RWPE2 (cell line): Measurements from ENCODE around the gene LPCAT2.
"Not testable (repeated sequence)": the region's sequence is repeated elsewhere in the genome, so short reads cannot be mapped to it uniquely, and the experiment has no call there.

Experiments
- ATAC-seq: fragments of 200-7000 bp; cut with Tn5 transposase; 3 replicates; pipeline ENCODE4 v1.9.1; 2021; ENCODE audit warnings: low read depth
- DNase-seq: peaks from one replicate; pipeline ENCODE4 v3.0.0-alpha.2; 2020; ENCODE audit warnings: low spot score
- H3K27ac ChIP-seq: fragments of 450-650 bp; 2 replicates; pipeline ENCODE4 v1.5.1; 2017; ENCODE audit warnings: mild to moderate bottlenecking; ENCODE audit not compliant: poor library complexity, severe bottlenecking
- H3K27me3 ChIP-seq: fragments of 250-450 bp; sonication (Bioruptor Pico); 2 replicates; pipeline ENCODE4 v1.5.1; 2021; ENCODE audit warnings: mild to moderate bottlenecking, moderate library complexity; ENCODE audit not compliant: insufficient read depth, poor library complexity, severe bottlenecking
- H3K36me3 ChIP-seq: fragments of 250-450 bp; sonication (Bioruptor Pico); 2 replicates; pipeline ENCODE4 v1.5.1; 2020; ENCODE audit warnings: low read depth, mild to moderate bottlenecking, moderate library complexity
- H3K4me1 ChIP-seq: fragments of 250-450 bp; sonication (Bioruptor Pico); 2 replicates; pipeline ENCODE4 v1.5.1; 2021; ENCODE audit warnings: mild to moderate bottlenecking, moderate library complexity; ENCODE audit not compliant: insufficient read depth, poor library complexity, severe bottlenecking
- H3K4me3 ChIP-seq: fragments of 250-450 bp; sonication (Bioruptor Pico); 2 replicates; pipeline ENCODE4 v1.5.1; 2021; ENCODE audit warnings: mild to moderate bottlenecking, moderate library complexity; ENCODE audit not compliant: severe bottlenecking
- H3K9me3 ChIP-seq: fragments of 250-450 bp; sonication (Bioruptor Pico); 2 replicates; pipeline ENCODE4 v1.5.1; 2021; ENCODE audit warnings: mild to moderate bottlenecking, moderate library complexity; ENCODE audit not compliant: severe bottlenecking
- TF ChIP-seq, protein P1 (sequence below): fragments of 450-650 bp; IDR thresholded peaks from one replicate; pipeline ENCODE4 v1.5.1; 2017; ENCODE audit warnings: mild to moderate bottlenecking, moderate library complexity; ENCODE audit not compliant: poor library complexity, severe bottlenecking

LPCAT2 gene

DNA sequence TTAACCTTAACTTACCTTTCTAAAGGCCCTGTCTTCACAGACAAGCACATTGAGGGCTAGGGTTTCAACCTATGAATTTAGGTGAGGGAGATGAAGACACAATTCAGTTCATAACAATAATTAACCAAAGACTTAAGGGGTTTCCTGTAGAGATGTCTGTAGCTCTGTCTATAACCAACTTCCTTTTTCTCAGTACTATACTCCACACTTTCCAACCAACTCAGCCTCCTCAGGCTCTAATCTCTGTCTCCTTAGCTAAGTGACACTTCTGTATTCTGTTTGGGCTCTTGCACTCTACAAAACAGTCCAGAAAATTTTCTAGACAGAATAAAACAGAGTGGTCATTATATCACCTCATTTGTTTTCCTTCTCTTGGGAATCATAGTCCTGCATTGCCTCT is 83.4 kb downstream of the LPCAT2 start:
- Histone ChIP-seq H3K27ac (no peak overlapping the region), H3K36me3 (no peaks in the 10 kb centered on the region), H3K9me3 (no peaks in the 10 kb centered on the region), H3K4me1 (no peaks in the 10 kb centered on the region), H3K4me3 (no peak overlapping the region), H3K27me3 (peaks cover 4% of the 10 kb centered on the region)
- TF ChIP-seq, protein P1, sequence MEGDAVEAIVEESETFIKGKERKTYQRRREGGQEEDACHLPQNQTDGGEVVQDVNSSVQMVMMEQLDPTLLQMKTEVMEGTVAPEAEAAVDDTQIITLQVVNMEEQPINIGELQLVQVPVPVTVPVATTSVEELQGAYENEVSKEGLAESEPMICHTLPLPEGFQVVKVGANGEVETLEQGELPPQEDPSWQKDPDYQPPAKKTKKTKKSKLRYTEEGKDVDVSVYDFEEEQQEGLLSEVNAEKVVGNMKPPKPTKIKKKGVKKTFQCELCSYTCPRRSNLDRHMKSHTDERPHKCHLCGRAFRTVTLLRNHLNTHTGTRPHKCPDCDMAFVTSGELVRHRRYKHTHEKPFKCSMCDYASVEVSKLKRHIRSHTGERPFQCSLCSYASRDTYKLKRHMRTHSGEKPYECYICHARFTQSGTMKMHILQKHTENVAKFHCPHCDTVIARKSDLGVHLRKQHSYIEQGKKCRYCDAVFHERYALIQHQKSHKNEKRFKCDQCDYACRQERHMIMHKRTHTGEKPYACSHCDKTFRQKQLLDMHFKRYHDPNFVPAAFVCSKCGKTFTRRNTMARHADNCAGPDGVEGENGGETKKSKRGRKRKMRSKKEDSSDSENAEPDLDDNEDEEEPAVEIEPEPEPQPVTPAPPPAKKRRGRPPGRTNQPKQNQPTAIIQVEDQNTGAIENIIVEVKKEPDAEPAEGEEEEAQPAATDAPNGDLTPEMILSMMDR = no peak
- ATAC-seq (no peak), DNase-seq (no peak)

- H3K27ac ChIP-seq = no peak overlapping the region
- TF ChIP-seq, protein P1 = no peak
- H3K4me1 ChIP-seq = no peaks in the 10 kb centered on the region
- H3K4me3 ChIP-seq = no peak overlapping the region
- H3K36me3 ChIP-seq = no peaks in the 10 kb centered on the region
- DNase-seq (no peak), ATAC-seq (no peak)
- peaks cover 4% of the 10 kb centered on the region for H3K27me3 ChIP-seq
- H3K9me3 ChIP-seq = no peaks in the 10 kb centered on the region
Measured at GRCh38 chr16:55597928-55598327, 89.1 kb downstream of the LPCAT2 start.

- DNase-seq (no peak), ATAC-seq (no peak)
- no peaks in the 10 kb centered on the region for H3K27me3 ChIP-seq
- no peaks in the 10 kb centered on the region for H3K36me3 ChIP-seq
- TF ChIP-seq, protein P1 = no peak
- no peak overlapping the region for H3K27ac ChIP-seq
- H3K9me3 ChIP-seq = no peaks in the 10 kb centered on the region
- H3K4me3 ChIP-seq = no peak overlapping the region
- H3K4me1 ChIP-seq = no peaks in the 10 kb centered on the region
Measured at GRCh38 chr16:55605754-55606336, 97.0 kb downstream of the LPCAT2 start.

DNA sequence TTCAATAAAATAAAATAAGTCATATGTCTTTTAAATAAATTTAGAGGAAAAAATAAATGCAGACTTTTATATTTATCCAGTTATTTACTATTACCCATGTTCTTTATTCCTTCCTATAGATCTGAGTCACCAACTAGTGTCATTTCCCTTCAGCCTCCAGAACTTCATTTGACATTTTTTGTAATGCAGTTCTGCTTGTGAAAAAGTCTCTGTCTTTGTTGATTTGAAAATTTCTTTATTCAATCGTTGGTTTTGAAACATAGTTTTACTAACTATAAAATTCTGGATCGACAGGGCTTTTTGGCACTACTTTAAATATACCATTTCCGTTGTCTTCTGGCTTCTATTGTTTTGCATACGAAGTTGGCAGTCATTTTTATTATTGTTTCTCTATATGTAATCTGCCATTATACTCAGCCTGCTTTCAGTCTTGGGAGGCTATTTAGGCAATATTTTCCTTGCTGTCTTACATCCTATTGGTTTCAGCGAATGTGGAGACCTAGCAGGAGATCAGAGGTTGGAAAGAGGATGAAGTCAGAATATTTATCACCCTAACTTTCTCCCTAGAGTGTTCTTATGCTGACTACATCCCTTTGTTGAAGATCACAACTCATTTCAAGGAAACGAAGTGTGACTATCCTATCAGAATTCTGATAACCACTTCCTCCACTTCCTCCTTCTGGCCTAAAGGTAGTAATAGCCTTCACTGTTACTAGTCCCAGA is 104.9 kb downstream of the LPCAT2 start:
- no peak overlapping the region for H3K27ac ChIP-seq
- H3K4me1 ChIP-seq = no peaks in the 10 kb centered on the region
- no peak for DNase-seq
- H3K27me3 ChIP-seq = no peaks in the 10 kb centered on the region
- ATAC-seq = no peak
- no peaks in the 10 kb centered on the region for H3K9me3 ChIP-seq
- TF ChIP-seq, protein P1 = no peak
- no peak overlapping the region for H3K4me3 ChIP-seq
- no peaks in the 10 kb centered on the region for H3K36me3 ChIP-seq

GRCh38 chr16:55615071-55615470 is 106.2 kb downstream of the LPCAT2 start:
- no peaks in the 10 kb centered on the region for H3K9me3 ChIP-seq
- H3K4me3 ChIP-seq = no peak overlapping the region
- TF ChIP-seq, protein P1 = no peak
- H3K27me3 ChIP-seq = no peaks in the 10 kb centered on the region
- H3K27ac ChIP-seq = no peak overlapping the region
- no peaks in the 10 kb centered on the region for H3K4me1 ChIP-seq
- ATAC-seq (no peak), DNase-seq (no peak)
- no peaks in the 10 kb centered on the region for H3K36me3 ChIP-seq

- DNase-seq, H3K36me3 ChIP-seq, H3K4me3 ChIP-seq, H3K9me3 ChIP-seq, H3K27me3 ChIP-seq, H3K27ac ChIP-seq, H3K4me1 ChIP-seq, ATAC-seq: not testable (repeated sequence)
Measured at GRCh38 chr16:55615670-55616069, 106.8 kb downstream of the LPCAT2 start.
